HEK293 (cell line): ENCODE data around the gene SPG11.
A peak's percentile ranks its signal among the peaks of the same experiment; 100 is the strongest.
"Not testable (repeated sequence)": the region's sequence is repeated elsewhere in the genome, so short reads cannot be mapped to it uniquely, and the experiment has no call there.

Experiments used
- CTCF ChIA-PET: fragments of 350-600 bp; formaldehyde crosslinking; extraction: SDS; loops from one replicate; lab custom pipeline; 2021; ENCODE audit warnings: antibody characterized with exemption; lab: Yijun Ruan, JAX
- POLR2A ChIA-PET: fragments of 300-600 bp; formaldehyde crosslinking; extraction: SDS; loops from one replicate; lab custom pipeline; 2020; ENCODE audit warnings: antibody characterized with exemption, inconsistent platforms; lab: Yijun Ruan, JAX
- H3K27ac ChIP-seq: fragments of 200-500 bp; sonication (Bioruptor generic); 2 replicates; pipeline ENCODE4 v1.5.1; 2014; ENCODE audit warnings: low read depth, low read length, control low read depth, inconsistent platforms; ENCODE audit errors: extremely low read depth
- H3K36me3 ChIP-seq, 2 experiments: fragments of 200-500 bp in 1 of 2; sonication (Bioruptor generic) in 1 of 2; 1 replicate in 1 of 2; 2 replicates in 1 of 2; pipeline ENCODE4 v1.5.1; 2014 to 2017; ENCODE audit warnings: inconsistent platforms in 2 of 2, low read length in 2 of 2; ENCODE audit not compliant: control insufficient read depth in 2 of 2, insufficient read depth in 1 of 2
- H3K4me1 ChIP-seq: fragments of 200-500 bp; sonication (Bioruptor generic); 2 replicates; pipeline ENCODE4 v1.5.1; 2014; ENCODE audit warnings: mild to moderate bottlenecking, low read length, inconsistent platforms; ENCODE audit not compliant: control insufficient read depth, insufficient read depth
- H3K4me3 ChIP-seq: 2 replicates; pipeline ENCODE4 v1.5.1; 2011; ENCODE audit warnings: low read depth, mild to moderate bottlenecking, control low read depth, low read length, moderate library complexity
- H3K9me3 ChIP-seq: fragments of 200-500 bp; sonication (Bioruptor generic); 2 replicates; pipeline ENCODE4 v1.5.1; 2014; ENCODE audit warnings: low read depth, low read length, inconsistent platforms; ENCODE audit not compliant: control insufficient read depth, insufficient read depth
- GFI1B ChIP-seq: fragments of 450-650 bp; formaldehyde crosslinking; IDR thresholded peaks from 2 replicates; pipeline ENCODE4 v1.5.1; 2016; ENCODE audit warnings: missing biosample characterization, missing genetic modification characterization
- GLI4 ChIP-seq: fragments of 450-650 bp; formaldehyde crosslinking; IDR thresholded peaks from 2 replicates; pipeline ENCODE4 v1.5.1; 2016; ENCODE audit warnings: missing biosample characterization, missing genetic modification characterization
- KLF10 ChIP-seq: fragments of 450-650 bp; IDR thresholded peaks from 2 replicates; pipeline ENCODE4 v1.5.1; 2018; ENCODE audit warnings: missing biosample characterization, mild to moderate bottlenecking, missing genetic modification characterization
- SP7 ChIP-seq: fragments of 450-650 bp; formaldehyde crosslinking; IDR thresholded peaks from 2 replicates; pipeline ENCODE4 v1.5.1; 2016; ENCODE audit warnings: missing biosample characterization, missing genetic modification characterization
- ZNF146 ChIP-seq: fragments of 450-650 bp; formaldehyde crosslinking; IDR thresholded peaks from 2 replicates; pipeline ENCODE4 v1.5.1; 2016; ENCODE audit warnings: missing biosample characterization, missing genetic modification characterization
- ZNF211 ChIP-seq: fragments of 450-650 bp; formaldehyde crosslinking; IDR thresholded peaks from 2 replicates; pipeline ENCODE4 v1.5.1; 2016; ENCODE audit warnings: low read depth, missing biosample characterization, missing genetic modification characterization
- ZNF391 ChIP-seq: fragments of 450-650 bp; formaldehyde crosslinking; IDR thresholded peaks from 2 replicates; pipeline ENCODE4 v1.5.1; 2016; ENCODE audit warnings: low read depth, missing biosample characterization, missing genetic modification characterization, borderline replicate concordance
- ZXDB ChIP-seq: fragments of 450-650 bp; formaldehyde crosslinking; IDR thresholded peaks from 2 replicates; pipeline ENCODE4 v1.5.1; 2016; ENCODE audit warnings: missing biosample characterization, missing genetic modification characterization
- TF ChIP-seq, protein P1 (sequence below): fragments of 450-650 bp; formaldehyde crosslinking; IDR thresholded peaks from 2 replicates; pipeline ENCODE4 v1.5.1; 2017; ENCODE audit warnings: missing biosample characterization, missing genetic modification characterization
- TF ChIP-seq, protein P2 (sequence below): fragments of 450-650 bp; formaldehyde crosslinking; IDR thresholded peaks from 2 replicates; pipeline ENCODE4 v1.5.1; 2016; ENCODE audit warnings: missing biosample characterization, missing genetic modification characterization
- TF ChIP-seq, protein P3 (sequence below): fragments of 450-650 bp; formaldehyde crosslinking; IDR thresholded peaks from 2 replicates; pipeline ENCODE4 v1.5.1; 2016; ENCODE audit warnings: missing biosample characterization, missing genetic modification characterization

The SPG11 gene

DNA sequence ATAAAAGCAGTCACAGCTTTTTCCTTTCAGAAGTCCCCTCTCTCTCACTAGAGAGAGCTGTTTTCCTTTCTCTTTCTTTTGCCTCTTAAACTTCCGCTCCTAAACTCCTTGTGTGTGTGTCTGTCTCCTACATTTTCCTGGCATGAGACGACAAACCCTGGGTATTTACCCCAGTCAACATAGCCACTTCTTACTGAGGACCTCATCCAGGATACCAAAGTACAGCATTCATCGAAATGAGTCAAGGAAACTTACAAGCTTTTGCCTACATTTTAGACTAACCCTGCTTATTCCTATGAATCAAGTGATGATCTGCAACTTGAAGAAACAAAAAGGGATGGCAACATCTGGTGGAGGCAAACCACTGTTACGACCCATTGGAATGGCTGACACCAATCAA is 31.0 kb upstream of the SPG11 start:
- no peak overlapping the region for H3K4me3 ChIP-seq
- ChIA-PET POLR2A (interaction anchor here (1.0 kb wide), 1 partner anchor 31 kb away, joined by 5 read pairs; the partner anchor contains the start of gene SPG11), CTCF (no interaction called here)
- no peaks in the 10 kb centered on the region for H3K4me1 ChIP-seq
- TF ChIP-seq KLF10 (no peak), ZNF391 (tag by site-specific recombination) (no peak), GFI1B (no peak), GLI4 (tag by site-specific recombination) (no peak), ZXDB (tag by site-specific recombination) (no peak)
- TF ChIP-seq, protein P1, sequence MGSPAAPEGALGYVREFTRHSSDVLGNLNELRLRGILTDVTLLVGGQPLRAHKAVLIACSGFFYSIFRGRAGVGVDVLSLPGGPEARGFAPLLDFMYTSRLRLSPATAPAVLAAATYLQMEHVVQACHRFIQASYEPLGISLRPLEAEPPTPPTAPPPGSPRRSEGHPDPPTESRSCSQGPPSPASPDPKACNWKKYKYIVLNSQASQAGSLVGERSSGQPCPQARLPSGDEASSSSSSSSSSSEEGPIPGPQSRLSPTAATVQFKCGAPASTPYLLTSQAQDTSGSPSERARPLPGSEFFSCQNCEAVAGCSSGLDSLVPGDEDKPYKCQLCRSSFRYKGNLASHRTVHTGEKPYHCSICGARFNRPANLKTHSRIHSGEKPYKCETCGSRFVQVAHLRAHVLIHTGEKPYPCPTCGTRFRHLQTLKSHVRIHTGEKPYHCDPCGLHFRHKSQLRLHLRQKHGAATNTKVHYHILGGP (tag by site-specific recombination), result no peak
- no peak overlapping the region for H3K27ac ChIP-seq
- H3K36me3 ChIP-seq, result no peaks in the 10 kb centered on the region
- H3K9me3 ChIP-seq, result no peaks in the 10 kb centered on the region

DNA sequence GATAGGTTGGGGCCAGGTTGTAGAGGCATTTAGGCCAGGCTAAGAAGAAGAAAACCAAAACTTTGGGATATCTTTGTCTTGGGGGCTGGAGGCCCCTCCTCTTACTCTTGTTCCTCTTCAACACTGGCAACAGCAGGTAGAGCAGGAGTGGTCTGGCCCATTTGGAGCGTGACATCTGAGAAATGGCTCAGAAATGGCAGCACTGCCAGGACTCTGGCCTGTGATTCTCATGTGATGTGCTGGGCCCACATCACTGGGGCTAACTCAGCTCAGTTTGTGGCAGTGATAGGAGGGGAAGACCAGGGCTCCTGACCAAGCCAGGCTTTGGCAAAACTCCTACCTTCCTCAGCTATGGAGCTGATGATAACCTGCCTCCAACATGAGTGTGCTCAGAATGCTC is 29.2 kb upstream of the SPG11 start:
- ChIA-PET CTCF (interaction anchor here (0.6 kb wide), 1 partner anchor 44 kb away, joined by 3 read pairs; no protein-coding TSS in a partner anchor), POLR2A (no interaction called here)
- no peaks in the 10 kb centered on the region for H3K36me3 ChIP-seq
- TF ChIP-seq SP7 (tag by site-specific recombination) (no peak), ZNF211 (tag by site-specific recombination) (no peak)
- no peak overlapping the region for H3K27ac ChIP-seq
- H3K9me3 ChIP-seq, result no peaks in the 10 kb centered on the region
- H3K4me1 ChIP-seq, result no peaks in the 10 kb centered on the region
- H3K4me3 ChIP-seq, result no peak overlapping the region

DNA sequence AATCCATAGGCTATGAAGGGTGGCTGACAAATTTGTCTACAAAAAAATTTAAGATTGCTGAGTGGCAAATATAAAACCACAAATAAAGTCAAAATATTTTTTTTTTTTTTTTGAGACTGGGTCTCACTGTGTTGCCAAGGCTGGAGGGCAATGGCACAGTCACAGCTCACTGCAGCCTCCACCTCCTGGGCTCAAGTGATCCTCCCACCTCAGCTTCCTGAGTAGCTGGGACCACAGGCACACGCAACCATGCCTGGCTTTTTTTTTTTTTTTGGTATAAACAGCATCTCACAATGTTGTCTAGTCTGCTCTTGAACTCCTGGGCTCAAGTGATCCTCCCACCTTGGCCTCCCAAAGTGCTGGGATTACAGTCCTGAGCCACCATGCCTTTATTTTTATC is 26.8 kb upstream of the SPG11 start:
- H3K4me3 ChIP-seq, H3K9me3 ChIP-seq, H3K4me1 ChIP-seq, POLR2A ChIA-PET, H3K36me3 ChIP-seq, H3K27ac ChIP-seq: not testable (repeated sequence)
- CTCF ChIA-PET, result interaction anchor here (0.7 to 0.8 kb wide), 2 partner anchors 21 to 39 kb away, joined by 3 to 4 read pairs; partner anchors contain the start of genes B2M and PATL2

DNA sequence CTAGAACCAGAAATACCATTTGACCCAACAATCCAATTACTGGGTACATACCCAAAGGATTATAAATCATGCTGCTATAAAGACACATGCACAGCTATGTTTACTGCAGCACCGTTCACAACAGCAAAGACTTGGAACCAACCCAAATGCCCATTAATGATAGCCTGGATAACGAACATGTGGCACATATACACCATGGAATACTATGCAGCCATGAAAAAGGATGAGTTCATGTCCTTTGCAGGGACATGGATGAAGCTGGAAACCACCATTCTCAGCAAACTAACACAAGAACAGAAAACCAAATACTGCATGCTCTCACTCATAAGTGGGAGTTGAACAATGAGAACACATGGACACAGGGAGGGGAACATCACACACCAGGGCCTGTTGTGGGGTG is 25.9 kb upstream of the SPG11 start:
- POLR2A ChIA-PET, H3K36me3 ChIP-seq, H3K27ac ChIP-seq, H3K4me1 ChIP-seq, H3K9me3 ChIP-seq, H3K4me3 ChIP-seq: not testable (repeated sequence)
- TF ChIP-seq ZNF146, result peak; percentile 98
- TF ChIP-seq, protein P2, sequence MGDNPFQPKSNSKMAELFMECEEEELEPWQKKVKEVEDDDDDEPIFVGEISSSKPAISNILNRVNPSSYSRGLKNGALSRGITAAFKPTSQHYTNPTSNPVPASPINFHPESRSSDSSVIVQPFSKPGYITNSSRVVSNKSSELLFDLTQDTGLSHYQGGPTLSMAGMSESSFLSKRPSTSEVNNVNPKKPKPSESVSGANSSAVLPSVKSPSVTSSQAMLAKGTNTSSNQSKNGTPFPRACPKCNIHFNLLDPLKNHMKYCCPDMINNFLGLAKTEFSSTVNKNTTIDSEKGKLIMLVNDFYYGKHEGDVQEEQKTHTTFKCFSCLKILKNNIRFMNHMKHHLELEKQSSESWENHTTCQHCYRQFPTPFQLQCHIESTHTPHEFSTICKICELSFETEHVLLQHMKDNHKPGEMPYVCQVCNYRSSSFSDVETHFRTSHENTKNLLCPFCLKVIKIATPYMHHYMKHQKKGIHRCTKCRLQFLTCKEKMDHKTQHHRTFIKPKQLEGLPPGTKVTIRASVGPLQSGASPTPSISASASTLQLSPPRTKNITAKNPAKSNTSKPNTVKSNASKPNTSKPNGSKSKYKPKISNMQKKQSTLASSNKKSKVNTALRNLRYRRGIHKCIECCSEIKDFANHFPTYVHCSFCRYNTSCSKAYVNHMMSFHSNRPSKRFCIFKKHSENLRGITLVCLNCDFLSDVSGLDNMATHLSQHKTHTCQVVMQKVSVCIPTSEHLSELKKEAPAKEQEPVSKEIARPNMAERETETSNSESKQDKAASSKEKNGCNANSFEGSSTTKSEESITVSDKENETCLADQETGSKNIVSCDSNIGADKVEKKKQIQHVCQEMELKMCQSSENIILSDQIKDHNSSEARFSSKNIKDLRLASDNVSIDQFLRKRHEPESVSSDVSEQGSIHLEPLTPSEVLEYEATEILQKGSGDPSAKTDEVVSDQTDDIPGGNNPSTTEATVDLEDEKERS (tag by site-specific recombination), result peak; percentile 90; the same call in 1 of the 2 replicates
- TF ChIP-seq, protein P3, sequence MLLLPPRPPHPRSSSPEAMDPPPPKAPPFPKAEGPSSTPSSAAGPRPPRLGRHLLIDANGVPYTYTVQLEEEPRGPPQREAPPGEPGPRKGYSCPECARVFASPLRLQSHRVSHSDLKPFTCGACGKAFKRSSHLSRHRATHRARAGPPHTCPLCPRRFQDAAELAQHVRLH (tag by site-specific recombination), result 0 out of 2 replicates have a peak, but pooled peaks have one; percentile 19
- CTCF ChIA-PET, result interaction anchor here (0.8 kb wide), 1 partner anchor 26 kb away, joined by 3 read pairs; the partner anchor contains the start of gene SPG11
